WTC11 (cell line): ENCODE measurements around the gene ZNF470.

ENCODE experiments used
- ZNF263 ChIP-seq: sonication (generic); formaldehyde crosslinking; IDR thresholded peaks from 2 replicates; pipeline ENCODE4 v1.8.1; 2022; ENCODE audit warnings: low read depth, mild to moderate bottlenecking, moderate library complexity, missing genetic modification reagents
- TF ChIP-seq, protein P1 (sequence below): sonication (generic); formaldehyde crosslinking; IDR thresholded peaks from 2 replicates; pipeline ENCODE4 v1.8.1; 2023; ENCODE audit warnings: mild to moderate bottlenecking, missing genetic modification reagents, borderline replicate concordance

GRCh38 chr19:56538254-56538760, 29.0 kb upstream of the ZNF470 start:
- no peak for TF ChIP-seq ZNF263
- TF ChIP-seq, protein P1, sequence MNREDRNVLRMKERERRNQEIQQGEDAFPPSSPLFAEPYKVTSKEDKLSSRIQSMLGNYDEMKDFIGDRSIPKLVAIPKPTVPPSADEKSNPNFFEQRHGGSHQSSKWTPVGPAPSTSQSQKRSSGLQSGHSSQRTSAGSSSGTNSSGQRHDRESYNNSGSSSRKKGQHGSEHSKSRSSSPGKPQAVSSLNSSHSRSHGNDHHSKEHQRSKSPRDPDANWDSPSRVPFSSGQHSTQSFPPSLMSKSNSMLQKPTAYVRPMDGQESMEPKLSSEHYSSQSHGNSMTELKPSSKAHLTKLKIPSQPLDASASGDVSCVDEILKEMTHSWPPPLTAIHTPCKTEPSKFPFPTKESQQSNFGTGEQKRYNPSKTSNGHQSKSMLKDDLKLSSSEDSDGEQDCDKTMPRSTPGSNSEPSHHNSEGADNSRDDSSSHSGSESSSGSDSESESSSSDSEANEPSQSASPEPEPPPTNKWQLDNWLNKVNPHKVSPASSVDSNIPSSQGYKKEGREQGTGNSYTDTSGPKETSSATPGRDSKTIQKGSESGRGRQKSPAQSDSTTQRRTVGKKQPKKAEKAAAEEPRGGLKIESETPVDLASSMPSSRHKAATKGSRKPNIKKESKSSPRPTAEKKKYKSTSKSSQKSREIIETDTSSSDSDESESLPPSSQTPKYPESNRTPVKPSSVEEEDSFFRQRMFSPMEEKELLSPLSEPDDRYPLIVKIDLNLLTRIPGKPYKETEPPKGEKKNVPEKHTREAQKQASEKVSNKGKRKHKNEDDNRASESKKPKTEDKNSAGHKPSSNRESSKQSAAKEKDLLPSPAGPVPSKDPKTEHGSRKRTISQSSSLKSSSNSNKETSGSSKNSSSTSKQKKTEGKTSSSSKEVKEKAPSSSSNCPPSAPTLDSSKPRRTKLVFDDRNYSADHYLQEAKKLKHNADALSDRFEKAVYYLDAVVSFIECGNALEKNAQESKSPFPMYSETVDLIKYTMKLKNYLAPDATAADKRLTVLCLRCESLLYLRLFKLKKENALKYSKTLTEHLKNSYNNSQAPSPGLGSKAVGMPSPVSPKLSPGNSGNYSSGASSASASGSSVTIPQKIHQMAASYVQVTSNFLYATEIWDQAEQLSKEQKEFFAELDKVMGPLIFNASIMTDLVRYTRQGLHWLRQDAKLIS (CRISPR knock-in tag): no peak
